BE2C (cell line): Measurements from ENCODE around the gene AGPAT3.

Experiments
- DNase-seq: peaks from one replicate; pipeline ENCODE4 v3.0.0-alpha.2; 2020
- H3K27me3 ChIP-seq: fragments of 250-450 bp; sonication (Bioruptor Pico); 2 replicates; pipeline ENCODE4 v1.5.1; 2020; ENCODE audit warnings: mild to moderate bottlenecking
- H3K36me3 ChIP-seq: fragments of 250-450 bp; sonication (Bioruptor Pico); 2 replicates; pipeline ENCODE4 v1.5.1; 2020; ENCODE audit warnings: mild to moderate bottlenecking
- H3K4me1 ChIP-seq: fragments of 250-450 bp; sonication (Bioruptor Pico); 2 replicates; pipeline ENCODE4 v1.5.1; 2020
- H3K4me3 ChIP-seq: 2 replicates; pipeline ENCODE4 v1.5.1; 2011; ENCODE audit warnings: low read depth, low read length
- H3K9me3 ChIP-seq: fragments of 250-450 bp; sonication (Bioruptor Pico); 2 replicates; pipeline ENCODE4 v1.5.1; 2020
- CTCF ChIP-seq: IDR thresholded peaks from 2 replicates; pipeline ENCODE4 v1.5.1; 2012; ENCODE audit warnings: mild to moderate bottlenecking, low read depth, low read length

The AGPAT3 gene

GRCh38 chr21:43972850-43973633 lies 108.0 kb downstream of the AGPAT3 start:
- no peaks in the 10 kb centered on the region for H3K27me3 ChIP-seq
- no peak overlapping the region for H3K4me3 ChIP-seq
- no peak for DNase-seq
- H3K36me3 ChIP-seq: peaks cover 14% of the 10 kb centered on the region
- no peak for TF ChIP-seq CTCF
- H3K9me3 ChIP-seq: no peaks in the 10 kb centered on the region
- H3K4me1 ChIP-seq: no peaks in the 10 kb centered on the region

DNA sequence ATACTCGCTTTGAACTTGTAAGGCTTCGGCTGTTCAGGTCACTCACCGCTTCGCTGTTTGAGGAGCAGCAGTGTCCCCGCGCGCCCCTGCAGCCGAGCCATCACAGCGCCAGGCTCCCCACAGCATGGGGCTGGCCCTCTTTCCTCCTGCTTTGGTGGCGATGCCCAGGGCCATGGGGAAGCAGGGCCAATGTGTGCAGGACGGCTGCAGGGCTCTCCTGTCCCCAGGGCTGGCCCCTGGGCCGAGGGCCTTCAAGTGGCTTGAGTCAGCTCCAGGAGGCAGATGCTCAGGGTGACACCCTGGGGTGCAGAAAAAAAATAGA lies 108.6 kb downstream of the AGPAT3 start:
- TF ChIP-seq CTCF: no peak
- no peaks in the 10 kb centered on the region for H3K4me1 ChIP-seq
- no peak overlapping the region for H3K4me3 ChIP-seq
- H3K9me3 ChIP-seq: no peaks in the 10 kb centered on the region
- no peaks in the 10 kb centered on the region for H3K27me3 ChIP-seq
- no peak for DNase-seq
- H3K36me3 ChIP-seq: peaks cover 14% of the 10 kb centered on the region

DNA sequence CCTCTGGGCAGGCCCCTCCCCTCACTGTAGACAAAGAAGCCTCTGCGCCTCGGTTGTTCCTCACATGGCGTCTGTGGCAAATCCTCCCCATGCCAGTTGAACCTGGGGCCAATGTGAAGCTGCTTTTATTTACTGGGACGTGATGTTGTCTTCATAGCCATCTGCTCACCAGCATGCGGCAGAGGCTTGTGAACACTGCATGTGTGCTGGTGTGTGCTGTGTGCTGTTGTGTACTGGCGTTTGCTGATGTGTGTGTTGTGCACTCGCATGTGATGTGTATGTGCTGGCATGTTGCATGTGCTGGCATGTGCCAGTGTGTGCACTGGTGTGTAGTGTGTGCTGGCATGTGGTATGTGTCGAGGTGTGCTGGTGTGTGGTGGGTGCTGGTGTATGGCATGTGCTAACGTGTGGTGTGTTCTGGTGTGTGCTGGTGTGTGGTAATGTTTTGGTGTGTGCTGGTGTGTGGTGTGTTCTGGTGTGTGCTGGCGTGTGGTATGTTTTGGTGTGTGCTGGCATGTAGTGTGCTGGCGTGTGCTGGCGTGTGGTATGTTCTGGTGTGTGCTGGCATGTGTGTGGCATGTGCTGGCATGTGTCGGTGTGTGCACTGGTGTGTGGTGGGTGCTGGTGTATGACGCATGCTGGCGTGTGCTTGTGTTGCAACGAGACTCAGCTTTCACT lies 109.9 kb downstream of the AGPAT3 start:
- TF ChIP-seq CTCF: no peak
- no peak for DNase-seq

DNA sequence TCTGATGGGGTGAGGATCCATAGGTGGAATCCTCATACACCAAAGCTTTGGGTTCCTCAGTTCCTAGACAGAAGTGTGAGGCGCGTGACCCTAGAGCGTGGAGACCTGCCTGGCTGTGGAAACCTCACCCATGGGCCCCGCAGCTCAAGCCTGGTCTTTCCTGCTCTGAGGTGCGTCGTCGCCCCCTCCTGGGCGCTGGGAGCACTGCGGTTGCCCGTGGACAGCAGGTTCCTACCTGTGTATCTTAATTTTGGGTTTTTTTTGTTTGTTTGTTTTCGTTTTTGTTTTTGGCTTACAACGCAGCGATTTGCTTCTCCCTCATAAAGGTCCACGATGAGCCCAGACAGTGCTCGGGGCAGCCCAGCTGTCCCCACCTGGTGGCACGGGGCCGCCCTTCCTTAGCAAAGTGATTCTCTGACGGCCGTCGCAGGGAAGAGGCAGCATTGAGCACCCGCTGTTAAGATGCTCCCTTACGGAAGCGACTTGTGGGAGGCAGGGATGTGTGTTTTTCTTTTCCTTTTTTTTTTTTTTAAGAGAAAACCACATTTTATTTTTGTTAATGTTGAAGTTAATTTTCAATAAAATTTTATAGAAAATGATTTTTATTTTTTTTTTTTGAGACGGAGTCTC lies 110.6 kb downstream of the AGPAT3 start:
- no peaks in the 10 kb centered on the region; the same call in 1 of the 2 replicates for H3K36me3 ChIP-seq
- no peaks in the 10 kb centered on the region for H3K27me3 ChIP-seq
- peak; percentile 84 for DNase-seq
- no peaks in the 10 kb centered on the region for H3K9me3 ChIP-seq
- no peaks in the 10 kb centered on the region for H3K4me1 ChIP-seq
- H3K4me3 ChIP-seq: 0 out of 2 replicates have a peak overlapping the region, but pooled peaks have one; percentile 12
- TF ChIP-seq CTCF: peak; percentile 98

More for the DNA sequence above, 109.9 kb downstream of the AGPAT3 start:
- Histone ChIP-seq H3K4me1 (no peaks in the 10 kb centered on the region), H3K27me3 (no peaks in the 10 kb centered on the region), H3K4me3 (no peak overlapping the region), H3K36me3 (peaks cover 6% of the 10 kb centered on the region; the same call in 1 of the 2 replicates), H3K9me3 (no peaks in the 10 kb centered on the region)

- Histone ChIP-seq H3K4me3 (no peak overlapping the region), H3K27me3 (no peaks in the 10 kb centered on the region), H3K9me3 (no peaks in the 10 kb centered on the region), H3K36me3 (peaks cover 2% of the 10 kb centered on the region; the same call in 1 of the 2 replicates), H3K4me1 (no peaks in the 10 kb centered on the region)
- no peak for TF ChIP-seq CTCF
- DNase-seq: no peak
Observed at GRCh38 chr21:43976661-43977060, 111.6 kb downstream of the AGPAT3 start.
